Measurements from ENCODE around the gene SPECC1. TPM values are rescaled to one million over a fixed set of nuclear protein-coding genes. Genes with fewer than 3 reads are reported as not detected.

SPECC1 gene
- total and polyA plus RNA-seq, 2 donors (not counting 3 experiments of a cell fraction or from before 2014, with no cell fraction given): 5.3 to 20.4 TPM

- dilution Hi-C loops (cut with MboI; ENCODE audit: extremely low pct_ligation_motif_present, low sequenced_read_pairs): no loop called here
- Histone ChIP-seq H3K9me3 (replicated peaks; ENCODE audit: control insufficient read depth, insufficient read depth, low read length) (no peaks in the 10 kb centered on the region), H3K9ac (replicated peaks; ENCODE audit: extremely low read depth, insufficient read depth, low read length) (no peak overlapping the region), H3K27me3 (ENCODE audit: control insufficient read depth in 2 of 2, insufficient read depth in 2 of 2, low read length in 2 of 2) (peaks cover 2 to 7% of the 10 kb centered on the region in 2 experiments), H4K20me1 (replicated peaks; ENCODE audit: control insufficient read depth, extremely low read depth, insufficient read depth, low read length) (no peaks in the 10 kb centered on the region), H3K9me1 (replicated peaks; ENCODE audit: control insufficient read depth, extremely low read depth, insufficient read depth, low read length) (no peaks in the 10 kb centered on the region), H3K79me2 (ENCODE audit: control insufficient read depth, insufficient read depth, low read length) (no peaks in the 10 kb centered on the region), H3K36me3 (ENCODE audit: control insufficient read depth in 2 of 2, extremely low read depth in 1 of 2, insufficient read depth in 2 of 2, low read length in 2 of 2) (no peaks in the 10 kb centered on the region), H3K4me3 (replicated peaks in 1 of 3; ENCODE audit: insufficient read depth in 1 of 3, low read depth in 1 of 3, low read length in 3 of 3) (no peak overlapping the region), H3K27ac (ENCODE audit: insufficient read depth, low read depth, low read length) (no peak overlapping the region), H3K4me2 (ENCODE audit: insufficient read depth, low read length) (no peak overlapping the region), H2AFZ (ENCODE audit: low read depth, low read length) (no peak overlapping the region), H3K4me1 (ENCODE audit: control insufficient read depth, extremely low read depth, insufficient read depth, low read length) (no peaks in the 10 kb centered on the region)
- DNase-seq (ENCODE audit: low read depth, low spot score) (no peak), FAIRE-seq (no peak)
- CTCF ChIA-PET: interaction anchor here (1.2 kb wide), 1 partner anchor 19 kb away, joined by 3 read pairs; no protein-coding TSS in a partner anchor
- TF ChIP-seq CTCF (IDR thresholded peaks at IDR 0.05; ENCODE audit: extremely low read depth in 1 of 2, insufficient read depth in 1 of 2, low read depth in 1 of 2, low read length in 2 of 2) (no peak), FOS (IDR thresholded peaks at IDR 0.05; ENCODE audit: borderline replicate concordance, insufficient read depth, low read length) (no peak), MAX (IDR thresholded peaks at IDR 0.05; ENCODE audit: insufficient read depth, insufficient read length) (no peak), GATA2 (IDR thresholded peaks at IDR 0.05; ENCODE audit: insufficient read depth, insufficient read length, low read depth, low read length) (no peak), JUN (IDR thresholded peaks at IDR 0.05; ENCODE audit: borderline replicate concordance, insufficient read depth, insufficient read length, low read depth) (no peak), MYC (IDR thresholded peaks at IDR 0.05; ENCODE audit: low read depth, low read length) (no peak), EZH2 (IDR thresholded peaks at IDR 0.05; ENCODE audit: borderline replicate concordance, low read depth, low read length, severe bottlenecking) (no peak), POLR2AphosphoS5 (IDR thresholded peaks at IDR 0.05; ENCODE audit: insufficient read depth, low read depth, low read length) (no peak), POLR2A (IDR thresholded peaks at IDR 0.05; ENCODE audit: low read depth, low read length) (no peak)
- POLR2A ChIA-PET: no interaction called here
- intact Hi-C loops (cut with micrococcal nuclease): no loop called here
- no TSS peak for BruUV-seq (replicated peaks)
These were observed 94.6 kb downstream of the SPECC1 start for GRCh38 chr17:20103454-20104446.
